Measurements from ENCODE around the gene EPHB2. TPM values are rescaled to one million over a fixed set of nuclear protein-coding genes. Genes with fewer than 3 reads are reported as not detected.

The EPHB2 gene
- total RNA-seq, 2 experiments from 2014 or later: 0.08 TPM; not detected in 1

- Mint-ChIP-seq H3K27ac (no peak overlapping the region), H3K4me1 (ENCODE audit: low read depth) (no peaks in the 10 kb centered on the region), H3K4me3 (no peak overlapping the region), H3K27me3 (no peaks in the 10 kb centered on the region), H3K36me3 (ENCODE audit: low read depth) (no peaks in the 10 kb centered on the region), H3K9me3 (no peaks in the 10 kb centered on the region)
- H3K27ac ChIP-seq (ENCODE audit: low read depth in 1 of 2, low read length in 2 of 2): no peak overlapping the region
- ChIA-PET CTCF (no interaction called here), POLR2A (no interaction called here)
- no peak for DNase-seq
- no peak for ATAC-seq (ENCODE audit: poor library complexity)
- no peaks in the 10 kb centered on the region for H3K4me1 ChIP-seq (ENCODE audit: insufficient read depth, low read length)
- TF ChIP-seq, protein P1, sequence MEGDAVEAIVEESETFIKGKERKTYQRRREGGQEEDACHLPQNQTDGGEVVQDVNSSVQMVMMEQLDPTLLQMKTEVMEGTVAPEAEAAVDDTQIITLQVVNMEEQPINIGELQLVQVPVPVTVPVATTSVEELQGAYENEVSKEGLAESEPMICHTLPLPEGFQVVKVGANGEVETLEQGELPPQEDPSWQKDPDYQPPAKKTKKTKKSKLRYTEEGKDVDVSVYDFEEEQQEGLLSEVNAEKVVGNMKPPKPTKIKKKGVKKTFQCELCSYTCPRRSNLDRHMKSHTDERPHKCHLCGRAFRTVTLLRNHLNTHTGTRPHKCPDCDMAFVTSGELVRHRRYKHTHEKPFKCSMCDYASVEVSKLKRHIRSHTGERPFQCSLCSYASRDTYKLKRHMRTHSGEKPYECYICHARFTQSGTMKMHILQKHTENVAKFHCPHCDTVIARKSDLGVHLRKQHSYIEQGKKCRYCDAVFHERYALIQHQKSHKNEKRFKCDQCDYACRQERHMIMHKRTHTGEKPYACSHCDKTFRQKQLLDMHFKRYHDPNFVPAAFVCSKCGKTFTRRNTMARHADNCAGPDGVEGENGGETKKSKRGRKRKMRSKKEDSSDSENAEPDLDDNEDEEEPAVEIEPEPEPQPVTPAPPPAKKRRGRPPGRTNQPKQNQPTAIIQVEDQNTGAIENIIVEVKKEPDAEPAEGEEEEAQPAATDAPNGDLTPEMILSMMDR (IDR thresholded peaks at IDR 0.05): no peak
- H3K27me3 ChIP-seq (ENCODE audit: control insufficient read depth in 1 of 2, insufficient read depth in 2 of 2, low read length in 2 of 2): no peaks in the 10 kb centered on the region
- H3K9me3 ChIP-seq (ENCODE audit: control insufficient read depth in 1 of 2, insufficient read depth in 1 of 2, low read length in 2 of 2): no peaks in the 10 kb centered on the region
- no peak overlapping the region for H3K4me3 ChIP-seq (ENCODE audit: low read length)
- H3K36me3 ChIP-seq (ENCODE audit: insufficient read depth, low read length): no peaks in the 10 kb centered on the region
- intact Hi-C loops (cut with DNase I, micrococcal nuclease): no loop called here
Measured at GRCh38 chr1:22731924-22732720, 21.5 kb downstream of the EPHB2 start.

DNA sequence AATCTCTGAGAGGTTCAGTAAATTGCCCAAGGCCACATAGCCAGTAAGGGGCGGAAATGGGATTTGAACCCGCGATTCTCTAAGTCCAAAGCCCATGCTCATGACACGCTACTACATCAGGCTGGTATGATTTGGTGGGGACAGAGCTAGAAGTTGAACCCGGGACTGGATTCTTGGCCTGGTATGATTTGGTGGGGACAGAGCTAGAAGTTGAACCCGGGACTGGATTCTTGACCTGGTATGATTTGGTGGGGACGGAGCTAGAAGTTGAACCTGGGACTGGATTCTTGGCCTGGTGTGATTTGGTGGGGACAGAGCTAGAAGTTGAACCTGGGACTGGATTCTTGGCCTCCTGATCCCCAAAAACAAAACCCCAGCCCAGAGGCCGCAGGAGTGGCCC is 23.0 kb downstream of the EPHB2 start:
- ATAC-seq (ENCODE audit: poor library complexity) (no peak), DNase-seq (no peak)
- intact Hi-C loops (cut with DNase I, micrococcal nuclease): no loop called here
- H3K27ac ChIP-seq (ENCODE audit: low read depth in 1 of 2, low read length in 2 of 2): no peak overlapping the region
- H3K4me3 ChIP-seq (ENCODE audit: low read length): no peak overlapping the region
- ChIA-PET CTCF (interaction anchor here (0.7 kb wide), 1 partner anchor 29 kb away, joined by 3 read pairs; no protein-coding TSS in a partner anchor), POLR2A (interaction anchor here (0.8 kb wide), 1 partner anchor 52 kb away, joined by 6 read pairs; no protein-coding TSS in a partner anchor)
- H3K9me3 Mint-ChIP-seq: no peaks in the 10 kb centered on the region
- no peaks in the 10 kb centered on the region for H3K4me1 ChIP-seq (ENCODE audit: insufficient read depth, low read length)
- H3K9me3 ChIP-seq (ENCODE audit: control insufficient read depth in 1 of 2, insufficient read depth in 1 of 2, low read length in 2 of 2): no peaks in the 10 kb centered on the region
- TF ChIP-seq, protein P1 (IDR thresholded peaks at IDR 0.05): no peak
- no peaks in the 10 kb centered on the region for H3K36me3 Mint-ChIP-seq (ENCODE audit: low read depth)
- no peak overlapping the region for H3K27ac Mint-ChIP-seq
- H3K36me3 ChIP-seq (ENCODE audit: insufficient read depth, low read length): no peaks in the 10 kb centered on the region
- no peaks in the 10 kb centered on the region for H3K27me3 ChIP-seq (ENCODE audit: control insufficient read depth in 1 of 2, insufficient read depth in 2 of 2, low read length in 2 of 2)
- H3K27me3 Mint-ChIP-seq: no peaks in the 10 kb centered on the region
- no peak overlapping the region for H3K4me3 Mint-ChIP-seq
- no peaks in the 10 kb centered on the region for H3K4me1 Mint-ChIP-seq (ENCODE audit: low read depth)

DNA sequence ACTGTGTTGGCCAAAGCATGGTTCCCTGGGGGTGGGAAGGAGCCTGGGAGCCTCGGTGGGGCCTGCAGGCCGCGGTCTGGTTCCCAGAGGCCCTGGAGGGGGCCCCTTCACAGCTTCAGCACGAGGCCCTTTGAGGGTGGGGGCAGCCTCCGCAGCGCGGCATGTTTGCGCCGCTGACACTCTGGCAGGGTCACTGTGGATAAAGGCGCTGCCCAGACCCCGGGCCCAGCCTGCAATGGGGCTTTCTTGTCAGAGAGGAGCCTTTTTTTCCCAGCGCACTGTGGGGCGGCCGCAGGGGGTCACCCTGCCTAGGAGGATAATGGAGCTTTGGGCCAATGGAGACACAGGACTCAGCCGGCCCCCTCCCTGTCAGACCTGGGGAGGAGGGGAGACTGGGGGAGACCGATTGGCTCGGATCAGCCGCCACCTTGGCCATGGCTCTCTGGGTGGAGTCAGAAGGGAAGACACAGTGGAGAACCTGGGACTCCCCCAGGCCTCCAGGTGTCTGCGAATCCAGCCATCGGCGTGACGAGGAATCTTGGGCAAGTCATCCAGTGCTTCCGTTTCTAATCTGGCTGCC is 26.0 kb downstream of the EPHB2 start:
- CTCF ChIA-PET: no interaction called here
- Mint-ChIP-seq H3K27ac (no peak overlapping the region), H3K4me3 (no peak overlapping the region), H3K36me3 (ENCODE audit: low read depth) (no peaks in the 10 kb centered on the region), H3K4me1 (ENCODE audit: low read depth) (no peaks in the 10 kb centered on the region), H3K9me3 (no peaks in the 10 kb centered on the region), H3K27me3 (peaks cover 7% of the 10 kb centered on the region)
- POLR2A ChIA-PET: no interaction called here
- no peaks in the 10 kb centered on the region for H3K9me3 ChIP-seq (ENCODE audit: control insufficient read depth in 1 of 2, insufficient read depth in 1 of 2, low read length in 2 of 2)
- ATAC-seq (ENCODE audit: poor library complexity) (no peak), DNase-seq (no peak)
- H3K4me1 ChIP-seq (ENCODE audit: insufficient read depth, low read length): no peaks in the 10 kb centered on the region
- TF ChIP-seq, protein P1 (IDR thresholded peaks at IDR 0.05): no peak
- no peak overlapping the region for H3K27ac ChIP-seq (ENCODE audit: low read depth in 1 of 2, low read length in 2 of 2)
- intact Hi-C loops (cut with DNase I, micrococcal nuclease): no loop called here
- H3K36me3 ChIP-seq (ENCODE audit: insufficient read depth, low read length): no peaks in the 10 kb centered on the region
- peaks cover 0 to 4% of the 10 kb centered on the region in 2 experiments for H3K27me3 ChIP-seq (ENCODE audit: control insufficient read depth in 1 of 2, insufficient read depth in 2 of 2, low read length in 2 of 2)
- H3K4me3 ChIP-seq (ENCODE audit: low read length): no peak overlapping the region
